NT2/D1 (cell line): ENCODE results near the gene SOX11.

ENCODE experiments used
- SUZ12 ChIP-seq: IDR thresholded peaks from 2 replicates; pipeline ENCODE4 v1.6.1; 2011; ENCODE audit not compliant: insufficient read length, insufficient read depth; ENCODE audit errors: extremely low read depth
- YY1 ChIP-seq: IDR thresholded peaks from 2 replicates; pipeline ENCODE4 v1.6.1; 2011; ENCODE audit not compliant: insufficient read length, insufficient read depth
- ZNF274 ChIP-seq: IDR thresholded peaks from 2 replicates; pipeline ENCODE4 v1.6.1; 2011; ENCODE audit warnings: mild to moderate bottlenecking, low read depth, low read length

DNA sequence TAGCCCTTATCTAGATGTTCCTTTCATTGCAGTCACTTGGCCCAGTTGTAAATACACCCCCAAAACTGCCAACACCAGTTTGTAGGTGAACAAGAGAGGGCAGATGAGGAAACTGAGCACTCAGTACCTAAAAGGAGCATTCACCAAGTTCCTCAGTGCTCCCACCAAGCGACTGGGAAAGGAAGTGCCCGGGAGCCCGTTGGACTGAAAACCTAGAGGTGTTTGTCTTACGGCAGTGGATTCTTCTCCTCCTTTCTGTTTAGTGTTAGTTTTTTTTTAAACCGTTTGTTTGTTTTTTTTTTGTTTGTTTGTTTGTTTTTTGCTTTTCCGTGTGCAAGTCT, 43.3 kb downstream of the SOX11 start:
- no peak for TF ChIP-seq YY1
- no peak for TF ChIP-seq ZNF274
- no peak for TF ChIP-seq SUZ12
